HG03432 (cell line): Measurements from ENCODE around the gene VRK2.
"Not testable (repeated sequence)": the region's sequence is repeated elsewhere in the genome, so short reads cannot be mapped to it uniquely, and the experiment has no call there.

Experiments
- ATAC-seq: cut with Tn5 transposase; IDR thresholded peaks from one replicate; pipeline ENCODE4 v1.9.1; 2021; ENCODE audit warnings: mild to moderate bottlenecking, moderate library complexity; ENCODE audit not compliant: unreplicated experiment

VRK2 gene

GRCh38 chr2:58052978-58053377 lies 6.4 kb downstream of the VRK2 start:
- no peak for ATAC-seq

DNA sequence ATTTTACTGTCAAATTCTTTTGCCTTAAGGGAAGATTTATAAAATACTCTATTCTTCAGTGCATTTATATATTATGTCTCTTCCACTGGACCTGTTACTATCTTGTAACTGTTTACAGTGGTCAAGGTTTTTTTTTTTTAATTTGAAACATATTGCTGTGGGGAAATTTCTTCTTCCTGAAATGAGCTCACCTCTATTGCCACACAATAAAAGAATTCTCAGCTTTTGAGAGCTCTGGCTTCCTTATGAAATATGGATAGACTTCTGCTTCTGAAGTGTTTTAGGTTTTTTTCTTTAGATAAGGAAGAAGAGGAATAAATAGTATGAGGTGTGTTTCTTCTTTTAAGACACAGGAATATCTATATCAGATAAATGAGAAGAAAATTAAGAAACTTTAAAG lies 7.7 kb downstream of the VRK2 start:
- ATAC-seq, result no peak

GRCh38 chr2:58055033-58055786 lies 8.6 kb downstream of the VRK2 start:
- no peak for ATAC-seq

DNA sequence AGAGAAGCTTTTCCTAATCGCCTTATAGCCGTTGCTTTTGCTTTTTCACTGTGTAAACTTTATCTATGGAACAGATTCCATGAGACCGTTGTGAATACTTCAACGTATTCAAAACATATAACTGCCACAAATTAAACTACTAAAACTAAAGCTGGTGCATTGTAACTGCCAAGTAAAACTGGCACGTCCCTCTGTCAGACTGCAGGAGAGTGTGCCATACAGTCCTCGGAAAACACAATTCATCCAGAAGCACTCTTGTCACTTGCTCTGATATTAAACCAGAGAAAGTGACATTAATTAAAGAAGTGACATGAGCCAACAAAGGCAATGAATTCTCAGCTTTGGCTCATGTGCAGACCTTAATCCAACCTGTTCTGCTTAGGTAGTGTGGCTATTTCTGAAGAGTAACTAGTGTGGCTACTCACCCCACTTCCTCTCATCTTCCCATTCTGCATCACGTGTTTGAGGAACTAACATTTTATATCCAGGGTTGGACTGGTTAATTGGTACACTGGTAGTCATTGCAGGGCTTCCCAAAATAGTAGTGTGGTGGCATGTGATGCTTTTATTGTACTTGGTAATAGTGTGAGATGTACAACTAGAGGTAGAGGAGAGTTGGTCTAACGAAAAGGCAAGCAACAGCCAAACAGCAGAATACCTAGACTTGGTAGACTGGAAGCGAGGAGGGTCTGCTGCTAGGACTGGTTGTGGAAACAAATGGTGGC lies 9.7 kb downstream of the VRK2 start:
- no peak for ATAC-seq

GRCh38 chr2:58057707-58058530 lies 11.3 kb downstream of the VRK2 start:
- no peak for ATAC-seq

- no peak for ATAC-seq
These were observed 17.0 kb downstream of the VRK2 start for GRCh38 chr2:58063641-58064040.

GRCh38 chr2:58064086-58064485 lies 17.5 kb downstream of the VRK2 start:
- no peak for ATAC-seq

DNA sequence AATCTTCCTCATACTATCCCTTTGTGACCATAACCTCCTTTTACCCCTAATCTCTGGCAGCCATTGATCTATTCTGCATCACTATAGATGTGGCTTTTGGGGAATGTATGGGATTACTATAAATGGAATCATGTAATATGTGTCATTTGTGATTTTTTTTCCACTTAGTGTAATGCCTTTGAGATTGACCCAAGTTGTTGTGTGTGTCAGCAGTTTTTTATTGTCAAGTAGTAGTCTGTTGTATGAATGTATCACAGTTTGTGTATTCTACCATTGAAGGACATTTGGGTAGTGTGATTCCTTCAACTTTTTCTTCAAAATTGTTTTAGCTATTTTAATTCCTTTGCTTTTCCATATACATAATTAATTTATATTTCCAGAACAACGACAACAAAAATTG lies 18.6 kb downstream of the VRK2 start:
- no peak for ATAC-seq

- peak; percentile 25 for ATAC-seq
These were observed 20.4 kb downstream of the VRK2 start for GRCh38 chr2:58067001-58067400.

DNA sequence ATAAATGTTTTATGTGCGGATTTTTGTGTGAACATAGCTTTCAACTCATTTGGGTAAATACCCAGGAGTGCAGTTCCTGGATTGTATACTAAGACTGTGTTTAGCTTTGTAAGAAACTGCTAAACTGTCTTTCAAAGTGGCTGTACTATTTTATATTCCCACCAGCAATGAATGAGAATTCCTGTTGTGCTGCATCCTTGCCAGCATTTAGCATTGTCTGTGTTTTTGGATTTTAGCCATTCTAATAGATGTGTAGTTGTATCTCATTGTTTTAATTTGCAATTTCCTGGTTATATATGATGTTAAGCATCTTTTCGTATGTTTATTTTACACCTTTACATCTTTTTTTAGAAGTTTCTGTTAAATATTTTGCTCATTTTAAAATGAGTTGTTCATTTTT lies 24.2 kb downstream of the VRK2 start:
- no peak for ATAC-seq

GRCh38 chr2:58072102-58072501 lies 25.5 kb downstream of the VRK2 start:
- peak; percentile 67 for ATAC-seq

DNA sequence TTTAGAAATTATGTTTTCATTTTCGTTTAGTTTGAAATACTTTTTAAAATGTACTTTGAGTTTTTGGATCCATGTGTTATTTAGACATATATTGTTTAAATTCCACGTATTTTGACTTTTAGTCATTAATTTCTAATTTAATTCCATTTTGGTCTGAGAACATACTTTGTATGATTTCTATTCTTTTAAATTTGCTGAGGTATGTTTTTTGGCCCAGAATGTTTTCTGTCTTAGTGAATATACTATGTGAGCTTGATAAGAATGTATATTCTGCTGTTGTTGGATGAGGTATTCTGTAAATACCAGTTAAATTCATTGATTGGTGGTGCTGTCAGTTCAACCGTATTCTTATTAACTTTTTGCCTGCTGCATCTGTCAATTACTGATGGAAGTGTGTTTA lies 26.4 kb downstream of the VRK2 start:
- ATAC-seq, result no peak

- ATAC-seq, result no peak
These were observed 27.1 kb downstream of the VRK2 start for GRCh38 chr2:58073751-58074150.

- ATAC-seq, result no peak
These were observed 34.4 kb downstream of the VRK2 start for GRCh38 chr2:58081000-58081399.

- ATAC-seq, result no peak
These were observed 42.5 kb downstream of the VRK2 start for GRCh38 chr2:58089081-58089480.

- not testable (repeated sequence) for ATAC-seq
These were observed 46.2 kb downstream of the VRK2 start for GRCh38 chr2:58092772-58093171.

- ATAC-seq, result no peak
These were observed 50.4 kb downstream of the VRK2 start for GRCh38 chr2:58097025-58097424.

DNA sequence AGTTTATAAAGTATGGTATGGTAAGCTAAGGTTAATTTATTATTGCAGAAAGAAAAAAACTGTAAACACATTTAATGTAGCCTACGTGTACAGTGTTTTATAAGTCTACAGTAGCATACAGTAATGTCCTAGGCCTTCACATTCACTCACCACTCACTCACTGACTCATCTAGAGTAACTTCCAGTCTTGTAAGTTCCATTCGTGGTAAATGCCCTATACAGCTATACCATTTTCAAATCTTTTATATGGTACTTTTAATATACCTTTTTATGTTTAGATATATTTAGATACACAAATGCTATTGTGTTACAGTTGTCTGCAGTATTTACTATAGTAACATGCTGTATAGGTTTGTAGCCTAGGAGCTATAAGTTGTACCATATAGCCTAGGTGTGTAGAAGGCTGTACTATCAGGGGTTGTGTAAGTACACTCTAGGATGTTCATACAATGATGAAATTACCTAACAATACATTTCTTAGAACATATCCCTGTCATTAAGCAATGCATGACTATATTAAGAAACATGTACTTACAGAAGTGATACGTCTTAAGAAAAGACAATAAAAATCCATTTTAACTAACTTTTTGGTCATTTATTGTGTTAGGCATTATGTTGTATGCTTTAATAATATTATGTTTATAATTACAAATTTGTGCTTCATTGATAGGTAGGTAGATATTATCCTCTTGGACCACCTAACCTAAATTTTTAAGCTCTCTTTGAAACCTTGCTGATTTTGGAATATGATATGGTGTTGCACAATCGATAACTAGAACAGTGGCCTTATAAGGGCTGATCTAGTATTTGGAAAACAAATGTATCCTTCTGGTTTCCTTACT lies 51.9 kb downstream of the VRK2 start:
- no peak for ATAC-seq

DNA sequence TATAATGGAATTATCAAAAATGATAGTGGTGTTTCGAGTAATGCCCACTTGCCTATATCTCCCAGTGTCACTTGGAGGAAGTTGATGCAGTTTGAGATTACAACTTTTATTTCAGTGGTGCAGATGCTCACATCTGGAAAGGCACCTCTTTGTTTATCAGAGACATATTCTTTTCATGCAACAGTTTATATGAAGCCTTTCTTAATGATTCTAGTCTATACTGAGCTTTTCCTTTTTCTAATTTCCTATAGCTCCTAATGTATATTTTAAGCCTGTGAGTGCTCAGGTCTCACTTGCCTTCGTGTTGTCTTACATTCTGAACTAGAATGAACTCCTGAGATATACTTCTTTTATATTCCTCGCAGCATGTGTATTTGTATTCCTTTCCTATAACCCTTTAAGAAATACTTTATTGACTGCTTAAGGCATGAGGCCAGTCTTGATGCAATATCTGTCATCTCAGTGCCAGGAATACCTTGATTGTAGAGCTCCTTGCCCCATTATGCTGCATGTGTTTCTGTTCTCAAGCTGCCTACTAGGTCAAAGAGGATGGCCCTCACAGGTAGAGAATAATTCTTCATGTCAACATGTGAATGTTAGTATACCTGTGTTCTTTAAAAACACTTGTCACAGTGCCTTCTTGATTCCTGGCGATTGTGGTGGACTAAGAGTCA lies 52.6 kb downstream of the VRK2 start:
- ATAC-seq, result no peak

GRCh38 chr2:58101500-58101899 lies 54.9 kb downstream of the VRK2 start:
- no peak for ATAC-seq
